Measurements from ENCODE around the gene MRPS27. TPM values are rescaled to one million over a fixed set of nuclear protein-coding genes. Genes with fewer than 3 reads are reported as not detected.

Gene MRPS27
- total and polyA plus RNA-seq, 9 of the 15 experiments (the other 6 are each of a cell fraction or from before 2014, with no cell fraction given), result 73.6 to 144 (median 106) TPM

DNA sequence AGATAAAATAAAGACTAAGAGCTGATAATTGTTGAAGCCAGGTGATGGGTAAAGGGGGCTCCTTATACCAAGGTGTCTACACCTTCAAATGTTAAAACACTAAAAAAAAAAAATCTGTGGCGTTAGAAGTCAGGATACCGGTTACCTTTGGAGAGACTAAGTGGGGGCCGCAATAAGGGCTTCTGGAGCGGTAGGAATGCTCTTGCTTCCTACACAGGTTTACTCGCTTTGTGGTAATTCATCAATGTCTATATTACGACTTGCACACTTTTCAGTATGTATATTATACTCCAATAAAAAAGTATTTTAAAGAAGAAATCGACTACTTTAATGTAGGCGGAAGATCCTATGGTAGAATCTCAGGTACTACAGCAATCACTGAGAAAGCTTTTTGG is 12.5 kb downstream of the MRPS27 start:
- no peaks in the 10 kb centered on the region for H3K27me3 ChIP-seq (ENCODE audit: control insufficient read depth in 2 of 2, insufficient read depth in 2 of 2, low read length in 2 of 2)
- peaks cover 25 to 30% of the 10 kb centered on the region in 2 experiments for H3K4me1 ChIP-seq (replicated peaks in 1 of 2; ENCODE audit: control insufficient read depth in 2 of 2, insufficient read depth in 2 of 2, low read length in 2 of 2)
- H2AFZ ChIP-seq (ENCODE audit: low read depth, low read length), result peak overlapping the region; percentile 88
- peak overlapping the region; percentile 68 for H3K4me3 ChIP-seq
- TF ChIP-seq, protein P1, sequence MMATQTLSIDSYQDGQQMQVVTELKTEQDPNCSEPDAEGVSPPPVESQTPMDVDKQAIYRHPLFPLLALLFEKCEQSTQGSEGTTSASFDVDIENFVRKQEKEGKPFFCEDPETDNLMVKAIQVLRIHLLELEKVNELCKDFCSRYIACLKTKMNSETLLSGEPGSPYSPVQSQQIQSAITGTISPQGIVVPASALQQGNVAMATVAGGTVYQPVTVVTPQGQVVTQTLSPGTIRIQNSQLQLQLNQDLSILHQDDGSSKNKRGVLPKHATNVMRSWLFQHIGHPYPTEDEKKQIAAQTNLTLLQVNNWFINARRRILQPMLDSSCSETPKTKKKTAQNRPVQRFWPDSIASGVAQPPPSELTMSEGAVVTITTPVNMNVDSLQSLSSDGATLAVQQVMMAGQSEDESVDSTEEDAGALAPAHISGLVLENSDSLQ (IDR thresholded peaks at IDR 0.05), result peak; percentile 46; the same call in 1 of the 2 replicates
- TF ChIP-seq ZNF263 (CRISPR knock-in tag; IDR thresholded peaks at IDR 0.05; ENCODE audit: borderline replicate concordance) (0 out of 2 replicates have a peak, but pooled peaks have one; percentile 2), MEIS2 (IDR thresholded peaks at IDR 0.05; ENCODE audit: partially characterized antibody) (peak; percentile 61), FIP1L1 (IDR thresholded peaks at IDR 0.05; ENCODE audit: low read depth, low read length, poor library complexity, severe bottlenecking) (peak; percentile 1), NCOA4 (IDR thresholded peaks at IDR 0.05; ENCODE audit: partially characterized antibody) (no peak), TSC22D4 (tag; IDR thresholded peaks at IDR 0.05) (no peak)
- TF ChIP-seq, protein P2, sequence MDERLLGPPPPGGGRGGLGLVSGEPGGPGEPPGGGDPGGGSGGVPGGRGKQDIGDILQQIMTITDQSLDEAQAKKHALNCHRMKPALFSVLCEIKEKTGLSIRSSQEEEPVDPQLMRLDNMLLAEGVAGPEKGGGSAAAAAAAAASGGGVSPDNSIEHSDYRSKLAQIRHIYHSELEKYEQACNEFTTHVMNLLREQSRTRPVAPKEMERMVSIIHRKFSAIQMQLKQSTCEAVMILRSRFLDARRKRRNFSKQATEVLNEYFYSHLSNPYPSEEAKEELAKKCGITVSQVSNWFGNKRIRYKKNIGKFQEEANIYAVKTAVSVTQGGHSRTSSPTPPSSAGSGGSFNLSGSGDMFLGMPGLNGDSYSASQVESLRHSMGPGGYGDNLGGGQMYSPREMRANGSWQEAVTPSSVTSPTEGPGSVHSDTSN (CRISPR knock-in tag; IDR thresholded peaks at IDR 0.05; ENCODE audit: low read depth), result no peak
- TF ChIP-seq, protein P2 (tag; conservative IDR thresholded peaks at IDR 0.05; ENCODE audit: low read depth), result peak; percentile 55
- TF ChIP-seq, protein P3, sequence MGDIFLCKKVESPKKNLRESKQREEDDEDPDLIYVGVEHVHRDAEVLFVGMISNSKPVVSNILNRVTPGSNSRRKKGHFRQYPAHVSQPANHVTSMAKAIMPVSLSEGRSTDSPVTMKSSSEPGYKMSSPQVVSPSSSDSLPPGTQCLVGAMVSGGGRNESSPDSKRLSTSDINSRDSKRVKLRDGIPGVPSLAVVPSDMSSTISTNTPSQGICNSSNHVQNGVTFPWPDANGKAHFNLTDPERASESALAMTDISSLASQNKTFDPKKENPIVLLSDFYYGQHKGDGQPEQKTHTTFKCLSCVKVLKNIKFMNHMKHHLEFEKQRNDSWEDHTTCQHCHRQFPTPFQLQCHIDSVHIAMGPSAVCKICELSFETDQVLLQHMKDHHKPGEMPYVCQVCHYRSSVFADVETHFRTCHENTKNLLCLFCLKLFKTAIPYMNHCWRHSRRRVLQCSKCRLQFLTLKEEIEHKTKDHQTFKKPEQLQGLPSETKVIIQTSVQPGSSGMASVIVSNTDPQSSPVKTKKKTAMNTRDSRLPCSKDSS (IDR thresholded peaks at IDR 0.05; ENCODE audit: low read depth, partially characterized antibody), result no peak
- TF ChIP-seq, protein P4, sequence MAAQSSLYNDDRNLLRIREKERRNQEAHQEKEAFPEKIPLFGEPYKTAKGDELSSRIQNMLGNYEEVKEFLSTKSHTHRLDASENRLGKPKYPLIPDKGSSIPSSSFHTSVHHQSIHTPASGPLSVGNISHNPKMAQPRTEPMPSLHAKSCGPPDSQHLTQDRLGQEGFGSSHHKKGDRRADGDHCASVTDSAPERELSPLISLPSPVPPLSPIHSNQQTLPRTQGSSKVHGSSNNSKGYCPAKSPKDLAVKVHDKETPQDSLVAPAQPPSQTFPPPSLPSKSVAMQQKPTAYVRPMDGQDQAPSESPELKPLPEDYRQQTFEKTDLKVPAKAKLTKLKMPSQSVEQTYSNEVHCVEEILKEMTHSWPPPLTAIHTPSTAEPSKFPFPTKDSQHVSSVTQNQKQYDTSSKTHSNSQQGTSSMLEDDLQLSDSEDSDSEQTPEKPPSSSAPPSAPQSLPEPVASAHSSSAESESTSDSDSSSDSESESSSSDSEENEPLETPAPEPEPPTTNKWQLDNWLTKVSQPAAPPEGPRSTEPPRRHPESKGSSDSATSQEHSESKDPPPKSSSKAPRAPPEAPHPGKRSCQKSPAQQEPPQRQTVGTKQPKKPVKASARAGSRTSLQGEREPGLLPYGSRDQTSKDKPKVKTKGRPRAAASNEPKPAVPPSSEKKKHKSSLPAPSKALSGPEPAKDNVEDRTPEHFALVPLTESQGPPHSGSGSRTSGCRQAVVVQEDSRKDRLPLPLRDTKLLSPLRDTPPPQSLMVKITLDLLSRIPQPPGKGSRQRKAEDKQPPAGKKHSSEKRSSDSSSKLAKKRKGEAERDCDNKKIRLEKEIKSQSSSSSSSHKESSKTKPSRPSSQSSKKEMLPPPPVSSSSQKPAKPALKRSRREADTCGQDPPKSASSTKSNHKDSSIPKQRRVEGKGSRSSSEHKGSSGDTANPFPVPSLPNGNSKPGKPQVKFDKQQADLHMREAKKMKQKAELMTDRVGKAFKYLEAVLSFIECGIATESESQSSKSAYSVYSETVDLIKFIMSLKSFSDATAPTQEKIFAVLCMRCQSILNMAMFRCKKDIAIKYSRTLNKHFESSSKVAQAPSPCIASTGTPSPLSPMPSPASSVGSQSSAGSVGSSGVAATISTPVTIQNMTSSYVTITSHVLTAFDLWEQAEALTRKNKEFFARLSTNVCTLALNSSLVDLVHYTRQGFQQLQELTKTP (IDR thresholded peaks at IDR 0.05; ENCODE audit: low read depth in 1 of 2, partially characterized antibody in 2 of 2), result no peak
- WGBS (ENCODE audit: insufficient coverage, low coverage, missing lambda C conversion rate), result 4% methylated on average over 8 of the region's 8 CpGs
- H3K4me2 ChIP-seq (ENCODE audit: insufficient read depth, low read length), result peak overlapping the region; percentile 93
- peak overlapping the region; percentile 96 for H3K27ac ChIP-seq (ENCODE audit: extremely low read depth, low read depth, low read length)
- H4K20me1 ChIP-seq (replicated peaks; ENCODE audit: control insufficient read depth, insufficient read depth, low read length), result no peaks in the 10 kb centered on the region
- H3K79me2 ChIP-seq (ENCODE audit: control insufficient read depth, insufficient read depth, low read length), result peaks cover 69% of the 10 kb centered on the region
- in situ Hi-C loops (cut with MboI) (loop anchor here (25.0 kb wide), 1 partner anchor 520 kb away; no protein-coding TSS in a partner anchor), intact Hi-C loops (cut with micrococcal nuclease) (loop anchor here (5.0 kb wide), 3 partner anchors 40 to 80 kb away; no protein-coding TSS in a partner anchor)
- no TSS peak for BruUV-seq (replicated peaks)
- peak; percentile 3 for ATAC-seq
- H3K9me1 ChIP-seq (ENCODE audit: control insufficient read depth, insufficient read depth, low read length), result no peaks in the 10 kb centered on the region
- CTCF ChIA-PET (ENCODE audit: low intra/inter-chr PET ratio), result interaction anchor here (1.6 kb wide), 1 partner anchor 525 kb away, joined by 9 read pairs; no protein-coding TSS in a partner anchor
- no peaks in the 10 kb centered on the region for H3K9me3 ChIP-seq (replicated peaks; ENCODE audit: control insufficient read depth, insufficient read depth, low read depth, low read length)
- POLR2A ChIA-PET, result interaction anchor here (0.6 to 2.9 kb wide), 12 partner anchors 8 to 525 kb away, joined by 3 to 35 read pairs (median 4); partner anchors contain the start of genes MAP1B, MRPS27 and PTCD2
- FAIRE-seq, result no peak
- peak overlapping the region; percentile 91 to 97 for H3K9ac ChIP-seq (ENCODE audit: insufficient read depth in 1 of 2, low read depth in 2 of 2, low read length in 2 of 2)
- DNase-seq (ENCODE audit: extremely low read depth in 1 of 4, low spot score in 3 of 4), result no peak
- peaks cover 51% of the 10 kb centered on the region for H3K36me3 ChIP-seq (ENCODE audit: control insufficient read depth, insufficient read depth, low read length)
